Lung (tissue), 12 donors: ENCODE measurements around the gene CARM1. TPM values are rescaled to one million over a fixed set of nuclear protein-coding genes. Genes with fewer than 3 reads are reported as not detected.

Experiments used
- ATAC-seq: fragments of 200-7000 bp; cut with Tn5 transposase; one replicate; pipeline ENCODE4 v1.9.1; 2020; ENCODE audit warnings: moderate number of reproducible peaks; ENCODE audit not compliant: insufficient read depth, low FRiP score
- DNase-seq, 3 donors: peaks; one replicate each; pipeline ENCODE4 v3.0.0-alpha.2; 2013 to 2017
- H3K27ac ChIP-seq, 2 donors: one replicate each; pipeline ENCODE4 v1.5.1; 2013; ENCODE audit warnings: mild to moderate bottlenecking in 2 of 2, moderate library complexity in 2 of 2, control low read depth in 1 of 2, inconsistent platforms in 1 of 2, low read depth in 1 of 2, low read length in 1 of 2
- H3K27me3 ChIP-seq, 3 donors: one replicate each; pipeline ENCODE4 v1.5.1; 2013; ENCODE audit warnings: low read length in 2 of 3; ENCODE audit not compliant: control insufficient read depth in 3 of 3, insufficient read depth in 3 of 3
- H3K36me3 ChIP-seq, 4 donors: one replicate each; pipeline ENCODE4 v1.5.1; 2013; ENCODE audit warnings: low read length in 4 of 4, mild to moderate bottlenecking in 1 of 4, moderate library complexity in 1 of 4; ENCODE audit not compliant: control insufficient read depth in 4 of 4, insufficient read depth in 4 of 4
- H3K4me1 ChIP-seq, 5 donors: one replicate each; pipeline ENCODE4 v1.5.1; 2013; ENCODE audit warnings: low read length in 5 of 5, mild to moderate bottlenecking in 2 of 5, moderate library complexity in 1 of 5; ENCODE audit not compliant: control insufficient read depth in 5 of 5, insufficient read depth in 5 of 5
- H3K4me3 ChIP-seq: one replicate; pipeline ENCODE4 v1.5.1; 2013; ENCODE audit warnings: mild to moderate bottlenecking, control low read depth, moderate library complexity
- H3K9ac ChIP-seq, 2 donors: one replicate each; pipeline ENCODE4 v1.5.1; 2013; ENCODE audit warnings: low read length in 2 of 2, control low read depth in 1 of 2; ENCODE audit not compliant: insufficient read depth in 1 of 2
- H3K9me3 ChIP-seq, 4 donors: one replicate each; pipeline ENCODE4 v1.5.1; 2013; ENCODE audit warnings: low read length in 3 of 4, mild to moderate bottlenecking in 1 of 4, moderate library complexity in 1 of 4; ENCODE audit not compliant: control insufficient read depth in 4 of 4, insufficient read depth in 3 of 4
- WGBS, 2 donors: extraction: QIAGEN DNeasy Blood & Tissue Kit; methylation state at CpG; one replicate each; pipeline ENCODE4 v1.1.7; 2013; 5-methylcytosine and 5-hydroxymethylcytosine counted together
- polyA plus RNA-seq, 2 donors: library from polyadenylated mRNA; stranded (reverse); fragments of 200-250 nt; gene quantifications; one replicate each; pipeline ENCODE4 v1.2.1, GENCODE V29; 2013
- total RNA-seq, 2 donors: library from RNA; depleted of rRNA in 1 of 2; stranded (reverse); fragments of >200 nt in 1 of 2; gene quantifications; one replicate each; pipeline ENCODE4 v1.2.1, GENCODE V29; 2014 to 2021
- TF ChIP-seq, protein P1 (sequence below): IDR thresholded peaks from 2 replicates; pipeline ENCODE4 v1.5.1; 2012; ENCODE audit warnings: mild to moderate bottlenecking; ENCODE audit errors: control extremely low read depth, extremely low read depth
- donor health status: control.
- donor health status: control.
- donor health status: Bipolar disorder and iron deficiency.
- donor health status: healthy.
- donor health status: DM: yes; HTN: yes; CAD: no.

The CARM1 gene
- total and polyA plus RNA-seq, 4 donors, result 19.9 to 35.5 (median 27.9) TPM

GRCh38 chr19:10911579-10912363, 40.4 kb downstream of the CARM1 start:
- no peak overlapping the region for H3K27ac ChIP-seq
- H3K9ac ChIP-seq, result no peak overlapping the region
- DNase-seq (no peak), ATAC-seq (no peak)
- H3K4me3 ChIP-seq, result no peak overlapping the region
- no peaks in the 10 kb centered on the region for H3K4me1 ChIP-seq
- no peaks in the 10 kb centered on the region for H3K27me3 ChIP-seq
- H3K9me3 ChIP-seq, result no peaks in the 10 kb centered on the region
- WGBS, 2 donors, result 93 to 94% methylated on average over 31 of the region's 31 CpGs
- TF ChIP-seq, protein P1, sequence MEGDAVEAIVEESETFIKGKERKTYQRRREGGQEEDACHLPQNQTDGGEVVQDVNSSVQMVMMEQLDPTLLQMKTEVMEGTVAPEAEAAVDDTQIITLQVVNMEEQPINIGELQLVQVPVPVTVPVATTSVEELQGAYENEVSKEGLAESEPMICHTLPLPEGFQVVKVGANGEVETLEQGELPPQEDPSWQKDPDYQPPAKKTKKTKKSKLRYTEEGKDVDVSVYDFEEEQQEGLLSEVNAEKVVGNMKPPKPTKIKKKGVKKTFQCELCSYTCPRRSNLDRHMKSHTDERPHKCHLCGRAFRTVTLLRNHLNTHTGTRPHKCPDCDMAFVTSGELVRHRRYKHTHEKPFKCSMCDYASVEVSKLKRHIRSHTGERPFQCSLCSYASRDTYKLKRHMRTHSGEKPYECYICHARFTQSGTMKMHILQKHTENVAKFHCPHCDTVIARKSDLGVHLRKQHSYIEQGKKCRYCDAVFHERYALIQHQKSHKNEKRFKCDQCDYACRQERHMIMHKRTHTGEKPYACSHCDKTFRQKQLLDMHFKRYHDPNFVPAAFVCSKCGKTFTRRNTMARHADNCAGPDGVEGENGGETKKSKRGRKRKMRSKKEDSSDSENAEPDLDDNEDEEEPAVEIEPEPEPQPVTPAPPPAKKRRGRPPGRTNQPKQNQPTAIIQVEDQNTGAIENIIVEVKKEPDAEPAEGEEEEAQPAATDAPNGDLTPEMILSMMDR, result no peak
- H3K36me3 ChIP-seq, result peaks cover 12 to 58% (median 27%) of the 10 kb centered on the region in 4 donors

DNA sequence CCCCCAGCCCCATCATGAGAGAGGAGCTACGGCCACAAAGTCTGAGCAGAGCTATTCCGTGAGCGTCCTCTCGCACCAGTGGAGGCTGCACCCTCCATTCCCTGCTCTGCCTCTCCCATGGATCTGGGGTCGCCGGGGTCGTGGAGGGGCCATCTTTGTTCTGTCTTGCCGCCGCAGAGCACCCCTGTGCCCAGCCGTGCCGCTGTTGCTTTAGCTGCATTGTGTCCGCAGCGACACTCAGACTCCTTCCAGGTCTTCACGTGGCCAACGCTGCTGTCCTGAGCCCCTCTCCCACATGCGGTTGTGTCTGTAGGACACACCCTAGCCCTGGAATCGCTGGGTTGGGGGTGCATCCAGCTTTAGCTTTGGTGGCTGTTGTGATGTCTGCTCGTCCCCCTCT, 41.3 kb downstream of the CARM1 start:
- WGBS, 2 donors, result 98% methylated on average over 18 of the region's 18 CpGs
- DNase-seq, result no peak
- ATAC-seq, result no peak
- H3K27me3 ChIP-seq, result no peaks in the 10 kb centered on the region
- peaks cover 12 to 56% (median 27%) of the 10 kb centered on the region in 4 donors for H3K36me3 ChIP-seq
- H3K27ac ChIP-seq, result no peak overlapping the region
- H3K9me3 ChIP-seq, result no peaks in the 10 kb centered on the region
- H3K4me1 ChIP-seq, result no peaks in the 10 kb centered on the region
- no peak overlapping the region for H3K4me3 ChIP-seq
- no peak overlapping the region for H3K9ac ChIP-seq
- TF ChIP-seq, protein P1, result no peak

DNA sequence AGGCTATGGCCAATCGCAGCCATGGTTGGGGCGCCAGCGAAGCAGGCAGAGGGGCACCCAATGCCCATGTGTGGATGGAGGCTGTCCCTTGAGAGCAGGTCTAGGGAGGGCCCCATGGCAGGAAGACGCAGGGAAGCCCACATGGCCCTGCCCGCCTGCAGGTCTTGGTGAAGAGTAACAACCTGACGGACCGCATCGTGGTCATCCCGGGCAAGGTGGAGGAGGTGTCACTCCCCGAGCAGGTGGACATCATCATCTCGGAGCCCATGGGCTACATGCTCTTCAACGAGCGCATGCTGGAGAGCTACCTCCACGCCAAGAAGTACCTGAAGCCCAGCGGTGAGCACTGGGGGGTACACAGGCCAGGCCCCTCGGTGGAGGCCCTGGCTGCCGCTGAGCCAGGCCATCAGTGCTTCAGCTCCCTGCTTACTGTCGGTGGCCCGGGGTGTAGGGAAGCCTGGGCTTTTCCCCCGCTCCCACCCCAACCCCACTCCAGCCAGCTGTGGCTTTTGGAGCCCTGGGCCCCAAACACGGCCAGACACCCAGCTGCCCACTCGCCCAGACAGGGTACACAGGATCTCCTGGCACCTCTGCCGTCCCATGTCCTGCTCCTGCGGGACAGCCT, 42.5 kb downstream of the CARM1 start:
- DNase-seq (no peak), ATAC-seq (no peak)
- TF ChIP-seq, protein P1, result no peak
- no peak overlapping the region for H3K27ac ChIP-seq
- H3K4me1 ChIP-seq, result no peaks in the 10 kb centered on the region
- no peak overlapping the region for H3K9ac ChIP-seq
- H3K9me3 ChIP-seq, result no peaks in the 10 kb centered on the region
- WGBS, 2 donors, result 93 to 97% methylated on average over 24 of the region's 24 CpGs
- no peaks in the 10 kb centered on the region for H3K27me3 ChIP-seq
- peaks cover 12 to 47% (median 24%) of the 10 kb centered on the region in 4 donors for H3K36me3 ChIP-seq
- no peak overlapping the region for H3K4me3 ChIP-seq
